Lower lobe of right lung (tissue), 2 donors: Measurements from ENCODE around the gene CAV3. TPM values are rescaled to one million over a fixed set of nuclear protein-coding genes. Genes with fewer than 3 reads are reported as not detected.

ENCODE experiments used
- ATAC-seq, 2 donors: fragments of 200-7000 bp; cut with Tn5 transposase; one replicate each; pipeline ENCODE4 v1.9.1; 2020 to 2022; ENCODE audit warnings: mild to moderate bottlenecking in 2 of 2, moderate library complexity in 2 of 2
- DNase-seq: peaks from one replicate; pipeline ENCODE4 v3.0.0-alpha.2; 2020
- H3K27ac ChIP-seq: fragments of 200-600 bp; one replicate; pipeline ENCODE4 v1.8.0; 2022
- H3K27me3 ChIP-seq: fragments of 200-600 bp; one replicate; pipeline ENCODE4 v1.8.0; 2022; ENCODE audit warnings: low read depth
- H3K36me3 ChIP-seq: fragments of 200-600 bp; one replicate; pipeline ENCODE4 v1.8.0; 2022; ENCODE audit warnings: mild to moderate bottlenecking
- H3K4me1 ChIP-seq: fragments of 200-600 bp; one replicate; pipeline ENCODE4 v1.8.0; 2022
- H3K4me3 ChIP-seq: fragments of 200-600 bp; one replicate; pipeline ENCODE4 v1.8.0; 2022; ENCODE audit warnings: mild to moderate bottlenecking
- H3K9me3 ChIP-seq: fragments of 200-600 bp; one replicate; pipeline ENCODE4 v1.8.0; 2022
- intact Hi-C: fragments of 100-400 bp; cut with DNase I; formaldehyde crosslinking; loops from one replicate; pipeline ENCODE4 v1.11.0; 2022
- total RNA-seq: library from RNA; stranded (reverse); fragmentation: NEBNext Ultra II Directional; extraction: Animal tissue kit (Norgen Biotek cat#: 25700); gene quantifications from one replicate; pipeline ENCODE4 v1.2.1, GENCODE V29; 2021
- TF ChIP-seq, protein P1 (sequence below): fragments of 200-600 bp; IDR thresholded peaks from one replicate; pipeline ENCODE4 v1.8.0; 2022; ENCODE audit warnings: antibody characterized with exemption, mild to moderate bottlenecking
- donor health status: DM: no; HTN: yes; CAD: no; lungs with severe emphysema.

Gene CAV3
- total RNA-seq, 1 donor from 2014 or later: not detected

- Histone ChIP-seq H3K36me3 (no peaks in the 10 kb centered on the region), H3K27ac (no peak overlapping the region), H3K4me3 (peak overlapping the region; percentile 17), H3K9me3 (no peaks in the 10 kb centered on the region), H3K27me3 (peaks cover 40% of the 10 kb centered on the region), H3K4me1 (peaks cover 26% of the 10 kb centered on the region)
- peak; percentile 7 to 17 for ATAC-seq
- no peak for DNase-seq
- intact Hi-C loops: no loop called here
- TF ChIP-seq, protein P1, sequence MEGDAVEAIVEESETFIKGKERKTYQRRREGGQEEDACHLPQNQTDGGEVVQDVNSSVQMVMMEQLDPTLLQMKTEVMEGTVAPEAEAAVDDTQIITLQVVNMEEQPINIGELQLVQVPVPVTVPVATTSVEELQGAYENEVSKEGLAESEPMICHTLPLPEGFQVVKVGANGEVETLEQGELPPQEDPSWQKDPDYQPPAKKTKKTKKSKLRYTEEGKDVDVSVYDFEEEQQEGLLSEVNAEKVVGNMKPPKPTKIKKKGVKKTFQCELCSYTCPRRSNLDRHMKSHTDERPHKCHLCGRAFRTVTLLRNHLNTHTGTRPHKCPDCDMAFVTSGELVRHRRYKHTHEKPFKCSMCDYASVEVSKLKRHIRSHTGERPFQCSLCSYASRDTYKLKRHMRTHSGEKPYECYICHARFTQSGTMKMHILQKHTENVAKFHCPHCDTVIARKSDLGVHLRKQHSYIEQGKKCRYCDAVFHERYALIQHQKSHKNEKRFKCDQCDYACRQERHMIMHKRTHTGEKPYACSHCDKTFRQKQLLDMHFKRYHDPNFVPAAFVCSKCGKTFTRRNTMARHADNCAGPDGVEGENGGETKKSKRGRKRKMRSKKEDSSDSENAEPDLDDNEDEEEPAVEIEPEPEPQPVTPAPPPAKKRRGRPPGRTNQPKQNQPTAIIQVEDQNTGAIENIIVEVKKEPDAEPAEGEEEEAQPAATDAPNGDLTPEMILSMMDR: no peak
Observed at GRCh38 chr3:8768364-8769087, 34.9 kb downstream of the CAV3 start.

- intact Hi-C loops: no loop called here
- H3K27ac ChIP-seq: no peak within 1 kb of the TSS
- H3K27me3 ChIP-seq: peaks cover 40% of the 10 kb centered on the region
- TF ChIP-seq, protein P1: peak; percentile 99
- no peaks in the 10 kb centered on the region for H3K36me3 ChIP-seq
- peak; percentile 67 for DNase-seq
- no peaks in the 10 kb centered on the region for H3K9me3 ChIP-seq
- peak within 1 kb of the TSS; percentile 42 for H3K4me3 ChIP-seq
- peaks cover 26% of the 10 kb centered on the region for H3K4me1 ChIP-seq
- peak; percentile 93 to 94 for ATAC-seq
Observed at GRCh38 chr3:8769088-8769822, 35.7 kb downstream of the CAV3 start, which contains the start of gene OXTR. Gene OXTR, minus strand, starts transcription at chr3:8769613. Its CDS starts 1,426 bp downstream, at chr3:8768187.

GRCh38 chr3:8773941-8774542 is 40.4 kb downstream of the CAV3 start:
- peaks cover 15% of the 10 kb centered on the region for H3K27me3 ChIP-seq
- TF ChIP-seq, protein P1: no peak
- DNase-seq: no peak
- intact Hi-C loops: no loop called here
- no peak for ATAC-seq
- H3K4me3 ChIP-seq: no peak overlapping the region
- H3K27ac ChIP-seq: no peak overlapping the region
- H3K4me1 ChIP-seq: peaks cover 7% of the 10 kb centered on the region
- no peaks in the 10 kb centered on the region for H3K9me3 ChIP-seq
- no peaks in the 10 kb centered on the region for H3K36me3 ChIP-seq

DNA sequence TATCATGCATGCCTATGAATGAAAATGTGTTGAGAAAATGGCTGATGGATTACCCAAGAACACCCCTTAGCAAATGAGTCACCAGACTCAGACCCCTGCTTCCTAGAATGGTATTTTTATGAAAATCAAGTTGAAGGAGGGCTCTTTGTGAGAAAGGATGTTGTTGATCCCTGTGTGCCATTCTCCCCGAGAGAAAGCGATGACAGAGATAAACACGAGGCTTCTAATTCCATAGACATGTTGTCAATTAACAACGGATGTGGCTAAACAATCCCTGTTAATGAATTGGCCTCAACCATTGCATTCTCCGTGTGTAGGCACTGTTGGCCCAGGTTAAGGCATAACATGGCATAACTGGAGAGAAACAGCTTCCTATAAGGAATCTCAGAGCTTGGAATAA is 41.6 kb downstream of the CAV3 start:
- no peak overlapping the region for H3K27ac ChIP-seq
- intact Hi-C loops: no loop called here

GRCh38 chr3:8775602-8776001 is 42.0 kb downstream of the CAV3 start:
- Histone ChIP-seq H3K27ac (no peak overlapping the region), H3K4me1 (no peaks in the 10 kb centered on the region)
- TF ChIP-seq, protein P1: no peak

More for the DNA sequence above, 41.6 kb downstream of the CAV3 start:
- Histone ChIP-seq H3K27me3 (peaks cover 5% of the 10 kb centered on the region), H3K36me3 (no peaks in the 10 kb centered on the region), H3K4me1 (no peaks in the 10 kb centered on the region), H3K4me3 (no peak overlapping the region), H3K9me3 (no peaks in the 10 kb centered on the region)
- DNase-seq: no peak
- no peak for ATAC-seq
- TF ChIP-seq, protein P1: no peak

More at GRCh38 chr3:8775602-8776001, 42.0 kb downstream of the CAV3 start:
- intact Hi-C loops: no loop called here
- ATAC-seq: no peak
- H3K27me3 ChIP-seq: peaks cover 1% of the 10 kb centered on the region
- no peak overlapping the region for H3K4me3 ChIP-seq
- no peaks in the 10 kb centered on the region for H3K36me3 ChIP-seq
- H3K9me3 ChIP-seq: no peaks in the 10 kb centered on the region
- DNase-seq: no peak
